GM12874 (cell line): ENCODE measurements around the gene MAP7.

Experiments
- TF ChIP-seq, protein P1 (sequence below): IDR thresholded peaks from 2 replicates; pipeline ENCODE4 v1.5.1; 2011; ENCODE audit warnings: low read depth, mild to moderate bottlenecking, control low read depth, low read length, moderate library complexity; ENCODE audit not compliant: insufficient read depth

Gene MAP7

DNA sequence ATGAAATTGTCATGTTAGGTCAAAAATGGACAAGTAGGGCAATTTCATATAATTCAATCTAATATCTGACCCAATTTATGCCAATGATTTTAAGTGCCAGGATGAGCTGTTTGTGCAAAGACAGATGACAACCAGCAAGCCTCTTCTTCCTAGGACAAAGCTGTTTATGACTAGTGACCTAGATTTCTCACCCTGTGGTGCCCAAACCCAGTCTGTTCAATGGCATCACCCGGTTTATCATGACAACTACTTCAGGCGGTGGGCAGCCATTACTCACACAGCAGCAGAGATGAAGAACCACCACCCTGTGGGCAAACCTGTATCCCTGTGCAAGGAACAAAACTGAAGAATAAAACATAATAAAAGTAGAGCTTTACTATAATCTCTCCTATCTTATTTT, 59.0 kb downstream of the MAP7 start:
- TF ChIP-seq, protein P1, sequence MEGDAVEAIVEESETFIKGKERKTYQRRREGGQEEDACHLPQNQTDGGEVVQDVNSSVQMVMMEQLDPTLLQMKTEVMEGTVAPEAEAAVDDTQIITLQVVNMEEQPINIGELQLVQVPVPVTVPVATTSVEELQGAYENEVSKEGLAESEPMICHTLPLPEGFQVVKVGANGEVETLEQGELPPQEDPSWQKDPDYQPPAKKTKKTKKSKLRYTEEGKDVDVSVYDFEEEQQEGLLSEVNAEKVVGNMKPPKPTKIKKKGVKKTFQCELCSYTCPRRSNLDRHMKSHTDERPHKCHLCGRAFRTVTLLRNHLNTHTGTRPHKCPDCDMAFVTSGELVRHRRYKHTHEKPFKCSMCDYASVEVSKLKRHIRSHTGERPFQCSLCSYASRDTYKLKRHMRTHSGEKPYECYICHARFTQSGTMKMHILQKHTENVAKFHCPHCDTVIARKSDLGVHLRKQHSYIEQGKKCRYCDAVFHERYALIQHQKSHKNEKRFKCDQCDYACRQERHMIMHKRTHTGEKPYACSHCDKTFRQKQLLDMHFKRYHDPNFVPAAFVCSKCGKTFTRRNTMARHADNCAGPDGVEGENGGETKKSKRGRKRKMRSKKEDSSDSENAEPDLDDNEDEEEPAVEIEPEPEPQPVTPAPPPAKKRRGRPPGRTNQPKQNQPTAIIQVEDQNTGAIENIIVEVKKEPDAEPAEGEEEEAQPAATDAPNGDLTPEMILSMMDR: no peak

GRCh38 chr6:136487759-136488425, 62.3 kb downstream of the MAP7 start:
- TF ChIP-seq, protein P1: no peak

GRCh38 chr6:136486357-136486756, 63.9 kb downstream of the MAP7 start:
- TF ChIP-seq, protein P1: no peak

- TF ChIP-seq, protein P1: no peak
Measured at GRCh38 chr6:136483906-136484305, 66.3 kb downstream of the MAP7 start.

DNA sequence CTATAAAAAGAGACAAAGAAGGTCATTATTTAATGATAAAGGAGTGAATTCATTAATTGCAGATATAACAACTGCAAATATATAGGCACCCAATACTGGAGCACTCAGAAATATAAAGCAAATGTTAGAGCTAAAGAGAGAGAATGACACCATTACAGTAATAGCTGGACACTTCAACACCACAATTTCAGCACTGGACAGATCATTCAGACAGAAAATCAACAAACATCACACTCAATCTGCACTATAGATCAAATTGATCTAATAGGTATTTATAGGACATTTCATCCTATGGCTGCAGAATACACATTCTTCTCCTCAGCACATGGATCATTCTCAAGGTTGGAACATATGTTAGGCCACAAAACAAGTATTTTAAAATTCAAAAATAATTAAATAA, 72.7 kb downstream of the MAP7 start:
- TF ChIP-seq, protein P1: no peak

DNA sequence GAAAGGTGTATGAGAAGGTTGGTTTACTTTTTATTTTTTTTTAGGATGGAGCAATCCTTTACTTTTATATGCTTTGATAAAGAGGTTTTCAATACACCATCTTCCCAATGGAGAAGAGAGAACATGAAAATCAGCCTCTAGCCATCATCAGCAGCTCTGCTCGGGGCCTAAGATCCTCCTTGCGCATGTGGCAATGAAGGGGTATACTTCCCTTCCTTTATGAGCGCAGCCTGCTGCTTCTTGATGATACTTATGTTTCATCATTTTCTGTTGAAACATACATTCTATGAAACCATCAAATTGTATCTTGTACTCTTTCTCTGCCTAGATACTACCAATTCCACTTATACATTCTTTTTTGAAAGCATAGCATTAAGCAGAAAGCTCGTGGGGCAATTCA, 74.5 kb downstream of the MAP7 start:
- TF ChIP-seq, protein P1: no peak

DNA sequence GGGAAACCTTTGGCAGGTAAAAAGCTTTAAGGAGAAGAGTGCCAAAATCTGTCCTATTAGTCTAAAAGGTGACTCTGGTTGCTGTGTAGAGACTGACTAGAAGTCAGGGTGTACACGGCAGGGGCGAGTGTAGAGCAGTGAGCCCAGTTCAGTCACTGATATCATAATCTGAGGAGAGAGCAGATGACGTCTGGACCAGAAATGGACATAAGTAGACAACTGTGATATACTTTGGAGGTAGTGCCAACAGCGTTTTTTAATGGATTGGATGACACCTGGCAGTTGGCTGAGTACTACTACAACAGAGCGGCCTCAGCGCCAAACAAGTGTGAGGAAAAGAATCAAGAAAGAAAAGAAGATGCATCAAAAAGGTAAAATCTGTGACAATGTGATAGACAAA, 76.0 kb downstream of the MAP7 start:
- TF ChIP-seq, protein P1: no peak
